SK-MEL-5 (cell line): Measurements from ENCODE around the gene MEF2C. TPM values are rescaled to one million over a fixed set of nuclear protein-coding genes. Genes with fewer than 3 reads are reported as not detected.

Experiments used
- DNase-seq: peaks from one replicate; pipeline ENCODE4 v3.0.0-alpha.2; 2016; ENCODE audit warnings: low read depth, low spot score
- in situ Hi-C: cut with HindIII; loops from 2 replicates; pipeline ENCODE4 v1.10.0; 2016; ENCODE audit warnings: low sequenced_read_pairs, high pct_unique_total_duplicates, low pct_unique_long_range_greater_than_20kb
- small RNA-seq, 2 experiments: library from RNA; depleted of rRNA; stranded (forward); fragments of <200 nt; gene quantifications; one replicate each; pipeline ENCODE3, GENCODE V24; 2014
- total RNA-seq: library from RNA; depleted of rRNA; stranded (reverse); fragments of >200 nt; shearing (Covaris generic); gene quantifications from 2 replicates; pipeline ENCODE4 v1.2.3, GENCODE V29; 2014

Gene MEF2C
- total RNA-seq, 1 experiment from 2014 or later: 34.2 TPM

GRCh38 chr5:88672644-88673252 is 210.2 kb downstream of the MEF2C start:
- DNase-seq: no peak
- in situ Hi-C loops: no loop called here

GRCh38 chr5:88671505-88672499 is 211.2 kb downstream of the MEF2C start:
- DNase-seq: no peak
- in situ Hi-C loops: no loop called here

GRCh38 chr5:88671106-88671504 is 211.9 kb downstream of the MEF2C start:
- in situ Hi-C loops: no loop called here
- DNase-seq: no peak

- in situ Hi-C loops: no loop called here
Measured at GRCh38 chr5:88670461-88670860, 212.5 kb downstream of the MEF2C start.

GRCh38 chr5:88669371-88670050 is 213.5 kb downstream of the MEF2C start:
- DNase-seq: no peak
- in situ Hi-C loops: no loop called here

More at GRCh38 chr5:88670461-88670860, 212.5 kb downstream of the MEF2C start:
- DNase-seq: no peak

- DNase-seq: no peak
- in situ Hi-C loops: no loop called here
Measured at GRCh38 chr5:88667496-88668201, 215.3 kb downstream of the MEF2C start.

Small RNAs within 50 kb of the gene (small RNA-seq; reads per million reads assigned to genes)
- gene AC008525.2: 0 reads per million in 2 experiments
